RPMI7951 (cell line): ENCODE results near the gene CLK3. TPM values are rescaled to one million over a fixed set of nuclear protein-coding genes. Genes with fewer than 3 reads are reported as not detected.

Experiments used
- total RNA-seq: library from RNA; depleted of rRNA; stranded (reverse); fragments of >200 nt; shearing (Covaris generic); gene quantifications from 2 replicates; pipeline ENCODE4 v1.2.3, GENCODE V29; 2014; rRNA removed

The CLK3 gene
- total RNA-seq, 1 experiment from 2014 or later = 55.5 TPM

Other genes with a start within 250 kb of the CLK3 start
- not detected in 2 replicates for gene CYP11A1, start 248.2 kb upstream of the CLK3 start, total RNA-seq
- gene SEMA7A, start 181.9 kb upstream of the CLK3 start, total RNA-seq = 20.7 and 20.8 TPM in 2 replicates
- gene UBL7, start 154.7 kb upstream of the CLK3 start, total RNA-seq = 96.5 and 121 TPM in 2 replicates
- 0.72 and 1.2 TPM in 2 replicates for gene ARID3B, start 74.6 kb upstream of the CLK3 start, total RNA-seq
- 7.4 and 10.6 TPM in 2 replicates for gene EDC3, start 80.2 kb downstream of the CLK3 start, total RNA-seq
- 1.3 and 1.4 TPM in 2 replicates for gene CYP1A1, start 109.7 kb downstream of the CLK3 start, total RNA-seq
- not detected in 2 replicates for gene CYP1A2, start 133.0 kb downstream of the CLK3 start, total RNA-seq
- gene CSK, start 166.2 kb downstream of the CLK3 start, total RNA-seq = 21.4 and 24.6 TPM in 2 replicates
- gene LMAN1L, start 197.0 kb downstream of the CLK3 start, total RNA-seq = not detected in 2 replicates
- not detected in 2 replicates for gene CPLX3, start 210.8 kb downstream of the CLK3 start, total RNA-seq
- gene ULK3, start 227.3 kb downstream of the CLK3 start, total RNA-seq = 14.3 and 15.1 TPM in 2 replicates